Measurements from ENCODE around the gene CUL5. TPM values are rescaled to one million over a fixed set of nuclear protein-coding genes. Genes with fewer than 3 reads are reported as not detected.

The CUL5 gene
- total RNA-seq, 1 experiment from 2014 or later = 27.1 TPM

Other genes with a start within 250 kb of the CUL5 start
- 26.4 and 33.4 TPM in 2 replicates for gene SLC35F2, start 150.1 kb upstream of the CUL5 start, total RNA-seq (2014; rRNA removed; shearing (Covaris generic))
- 0.10 and 1.2 TPM in 2 replicates for gene RAB39A, start 80.5 kb upstream of the CUL5 start, total RNA-seq (2014; rRNA removed; shearing (Covaris generic))
- 85.5 and 99.2 TPM in 2 replicates for gene ACAT1, start 112.7 kb downstream of the CUL5 start, total RNA-seq (2014; rRNA removed; shearing (Covaris generic))
- 21.2 and 27.8 TPM in 2 replicates for gene NPAT, start 213.7 kb downstream of the CUL5 start, total RNA-seq (2014; rRNA removed; shearing (Covaris generic))
- gene ATM, start 214.2 kb downstream of the CUL5 start, total RNA-seq (2014; rRNA removed; shearing (Covaris generic)) = 19.9 and 22.1 TPM in 2 replicates